ENCODE data around the gene TBX2. TPM values are rescaled to one million over a fixed set of nuclear protein-coding genes. Genes with fewer than 3 reads are reported as not detected.

The TBX2 gene
- total and polyA plus RNA-seq, 2 of the 13 experiments (the other 11 are each of a cell fraction or from before 2014, with no cell fraction given), result 2.8 to 15.3 TPM

- TF ChIP-seq ZNF841 (CRISPR knock-in tag; IDR thresholded peaks at IDR 0.05; ENCODE audit: borderline replicate concordance), result no peak
- no peak for TF ChIP-seq MAFG (CRISPR knock-in tag; IDR thresholded peaks at IDR 0.05)
- peak; percentile 62; the same call in 1 of the 2 replicates for TF ChIP-seq KLF12 (CRISPR knock-in tag; IDR thresholded peaks at IDR 0.05; ENCODE audit: borderline replicate concordance)
- TF ChIP-seq RNF2 (conservative IDR thresholded peaks at IDR 0.05; ENCODE audit: low read depth), result no peak
- TF ChIP-seq JUND (CRISPR knock-in tag; IDR thresholded peaks at IDR 0.05), result no peak
- 0 out of 2 replicates have a peak, but pooled peaks have one; percentile 47 for TF ChIP-seq ZNF607 (CRISPR knock-in tag; IDR thresholded peaks at IDR 0.05; ENCODE audit: borderline replicate concordance)
- TF ChIP-seq ZNF597 (CRISPR knock-in tag; IDR thresholded peaks at IDR 0.05), result no peak
- 0 out of 2 replicates have a peak, but pooled peaks have one; percentile 39 for TF ChIP-seq RFXAP (CRISPR knock-in tag; IDR thresholded peaks at IDR 0.05; ENCODE audit: borderline replicate concordance)
- no peak for TF ChIP-seq ZNF382 (CRISPR knock-in tag; IDR thresholded peaks at IDR 0.05; ENCODE audit: borderline replicate concordance)
- TF ChIP-seq SMAD9 (CRISPR knock-in tag; IDR thresholded peaks at IDR 0.05), result no peak
- no peak for TF ChIP-seq ZNF780A (CRISPR knock-in tag; IDR thresholded peaks at IDR 0.05)
- TF ChIP-seq ZNF367 (CRISPR knock-in tag; IDR thresholded peaks at IDR 0.05; ENCODE audit: borderline replicate concordance), result no peak
- no peak for TF ChIP-seq ZFP36L1 (CRISPR knock-in tag; IDR thresholded peaks at IDR 0.05)
- TF ChIP-seq ZNF598 (CRISPR knock-in tag; IDR thresholded peaks at IDR 0.05; ENCODE audit: borderline replicate concordance), result peak; percentile 25; the same call in 1 of the 2 replicates
- peak; percentile 41; the same call in 1 of the 2 replicates for TF ChIP-seq MYNN (CRISPR knock-in tag; IDR thresholded peaks at IDR 0.05; ENCODE audit: low read depth)
- TF ChIP-seq MAZ (IDR thresholded peaks at IDR 0.05; ENCODE audit: borderline replicate concordance, low read depth, low read length), result 0 out of 2 replicates have a peak, but pooled peaks have one; percentile 59
- TF ChIP-seq MAZ (CRISPR knock-in tag; IDR thresholded peaks at IDR 0.05; ENCODE audit: low read depth), result peak; percentile 70
- TF ChIP-seq ZNF160 (CRISPR knock-in tag; IDR thresholded peaks at IDR 0.05), result no peak; the same call in 1 of the 2 replicates
- TF ChIP-seq ZFY (CRISPR knock-in tag; IDR thresholded peaks at IDR 0.05), result peak; percentile 62
- TF ChIP-seq ZNF20 (CRISPR knock-in tag; IDR thresholded peaks at IDR 0.05), result no peak
- TF ChIP-seq THRA (CRISPR knock-in tag; IDR thresholded peaks at IDR 0.05; ENCODE audit: borderline replicate concordance), result no peak
- TF ChIP-seq HNRNPLL (IDR thresholded peaks at IDR 0.05; ENCODE audit: low read depth, low read length, poor library complexity, severe bottlenecking), result peak; percentile 63
- TF ChIP-seq ZSCAN20 (CRISPR knock-in tag; IDR thresholded peaks at IDR 0.05; ENCODE audit: borderline replicate concordance), result no peak
- no peak for TF ChIP-seq ZNF317 (CRISPR knock-in tag; IDR thresholded peaks at IDR 0.05)
- peak; percentile 46 for TF ChIP-seq POLR2AphosphoS5 (IDR thresholded peaks at IDR 0.05; ENCODE audit: low read depth, low read length)
- TF ChIP-seq MAFF (IDR thresholded peaks at IDR 0.05; ENCODE audit: low read depth, low read length), result no peak
- no peak for TF ChIP-seq DNMT1 (CRISPR knock-in tag; IDR thresholded peaks at IDR 0.05)
- no peak for TF ChIP-seq DNMT3B (CRISPR knock-in tag; conservative IDR thresholded peaks at IDR 0.05)
- TF ChIP-seq ZNF33B (CRISPR knock-in tag; IDR thresholded peaks at IDR 0.05), result peak; percentile 14; the same call in 1 of the 2 replicates
- TF ChIP-seq ZNF260 (CRISPR knock-in tag; IDR thresholded peaks at IDR 0.05; ENCODE audit: borderline replicate concordance, low read depth), result no peak
Measured at GRCh38 chr17:61416540-61417363, 17.1 kb downstream of the TBX2 start (continued).
